Loucy (cell line): ENCODE measurements around the gene TMTC2.

Experiments used
- H2AFZ ChIP-seq: fragments of 200-600 bp; sonication (generic); 2 replicates; pipeline ENCODE4 v1.6.0; 2016; ENCODE audit warnings: antibody characterized with exemption, mild to moderate bottlenecking, low read length, moderate library complexity
- H3F3A ChIP-seq: fragments of 200-600 bp; 2 replicates; pipeline ENCODE4 v1.6.0; 2016; ENCODE audit warnings: antibody characterized with exemption, low read depth, mild to moderate bottlenecking
- H3K27me3 ChIP-seq: fragments of 200-600 bp; sonication (generic); 2 replicates; pipeline ENCODE4 v1.6.1; 2014; ENCODE audit warnings: low read length, mild to moderate bottlenecking; ENCODE audit not compliant: insufficient read depth, poor library complexity, severe bottlenecking
- H3K36me3 ChIP-seq: fragments of 200-600 bp; sonication (generic); 2 replicates; pipeline ENCODE4 v1.6.1; 2016; ENCODE audit warnings: low read length; ENCODE audit not compliant: insufficient read depth
- H3K4me1 ChIP-seq: fragments of 200-600 bp; sonication (generic); 2 replicates; pipeline ENCODE4 v1.5.1; 2014; ENCODE audit warnings: low read length, mild to moderate bottlenecking; ENCODE audit not compliant: insufficient read depth, poor library complexity, severe bottlenecking
- H3K4me2 ChIP-seq: fragments of 200-600 bp; sonication (generic); 2 replicates; pipeline ENCODE4 v1.6.0; 2014; ENCODE audit warnings: antibody characterized with exemption, low read length, low read depth, mild to moderate bottlenecking; ENCODE audit not compliant: poor library complexity, severe bottlenecking
- H3K4me3 ChIP-seq: fragments of 200-600 bp; sonication (generic); 2 replicates; pipeline ENCODE4 v1.5.1; 2014; ENCODE audit warnings: low read length, mild to moderate bottlenecking, mixed read lengths; ENCODE audit not compliant: poor library complexity, severe bottlenecking
- H3K79me2 ChIP-seq: fragments of 200-600 bp; sonication (generic); 2 replicates; pipeline ENCODE4 v1.6.1; 2014; ENCODE audit warnings: low read length; ENCODE audit not compliant: insufficient read depth
- H3K9ac ChIP-seq: fragments of 200-600 bp; sonication (generic); 2 replicates; pipeline ENCODE4 v1.6.0; 2014; ENCODE audit warnings: mild to moderate bottlenecking, low read depth, low read length, moderate library complexity; ENCODE audit not compliant: poor library complexity, severe bottlenecking
- H3K9me2 ChIP-seq: fragments of 200-600 bp; sonication (generic); replicated peaks from 2 replicates; pipeline ENCODE4 v1.6.1; 2016; ENCODE audit warnings: low read depth, low read length, mixed read lengths
- H3K9me3 ChIP-seq: fragments of 200-600 bp; sonication (generic); 2 replicates; pipeline ENCODE4 v1.6.1; 2014; ENCODE audit warnings: mild to moderate bottlenecking, antibody characterized with exemption, low read length, low read depth; ENCODE audit not compliant: insufficient read depth
- H4K20me1 ChIP-seq: fragments of 200-600 bp; sonication (generic); 2 replicates; pipeline ENCODE4 v1.6.0; 2014; ENCODE audit warnings: antibody characterized with exemption, low read length, mild to moderate bottlenecking; ENCODE audit not compliant: insufficient read depth, poor library complexity, severe bottlenecking
- CTCF ChIP-seq: fragments of 200-600 bp; sonication (generic); conservative IDR thresholded peaks from 2 replicates; pipeline ENCODE4 v1.5.1; 2014; ENCODE audit warnings: mild to moderate bottlenecking, antibody characterized with exemption, low read length
- EZH2phosphoT487 ChIP-seq: fragments of 200-600 bp; IDR thresholded peaks from 2 replicates; pipeline ENCODE4 v1.6.1; 2018; ENCODE audit warnings: antibody characterized with exemption, mild to moderate bottlenecking, moderate library complexity, borderline replicate concordance

Gene TMTC2

GRCh38 chr12:82725741-82726140 is 39.0 kb downstream of the TMTC2 start:
- no peaks in the 10 kb centered on the region for H3K36me3 ChIP-seq
- H3K9me2 ChIP-seq = no peaks in the 10 kb centered on the region
- H3F3A ChIP-seq = no peaks in the 10 kb centered on the region
- H3K4me1 ChIP-seq = no peaks in the 10 kb centered on the region
- H3K79me2 ChIP-seq = no peaks in the 10 kb centered on the region
- no peak overlapping the region for H3K9ac ChIP-seq
- TF ChIP-seq EZH2phosphoT487 (no peak), CTCF (no peak)
- H3K27me3 ChIP-seq = no peaks in the 10 kb centered on the region
- H4K20me1 ChIP-seq = no peaks in the 10 kb centered on the region
- no peaks in the 10 kb centered on the region for H3K9me3 ChIP-seq
- H3K4me3 ChIP-seq = no peak overlapping the region
- H3K4me2 ChIP-seq = no peak overlapping the region
- H2AFZ ChIP-seq = no peak overlapping the region

GRCh38 chr12:82727886-82728285 is 41.2 kb downstream of the TMTC2 start:
- H3F3A ChIP-seq = no peaks in the 10 kb centered on the region
- H3K4me2 ChIP-seq = no peak overlapping the region
- H3K27me3 ChIP-seq = no peaks in the 10 kb centered on the region
- H2AFZ ChIP-seq = no peak overlapping the region
- no peaks in the 10 kb centered on the region for H3K4me1 ChIP-seq
- no peaks in the 10 kb centered on the region for H3K9me2 ChIP-seq
- TF ChIP-seq EZH2phosphoT487 (no peak), CTCF (no peak)
- no peaks in the 10 kb centered on the region for H3K36me3 ChIP-seq
- H3K79me2 ChIP-seq = no peaks in the 10 kb centered on the region
- no peak overlapping the region for H3K9ac ChIP-seq
- H3K9me3 ChIP-seq = no peaks in the 10 kb centered on the region
- H3K4me3 ChIP-seq = no peak overlapping the region
- no peaks in the 10 kb centered on the region for H4K20me1 ChIP-seq

GRCh38 chr12:82728710-82729109 is 42.0 kb downstream of the TMTC2 start:
- Histone ChIP-seq H3K9me3 (no peaks in the 10 kb centered on the region), H3K9ac (no peak overlapping the region), H2AFZ (no peak overlapping the region), H3K4me1 (no peaks in the 10 kb centered on the region), H3K36me3 (no peaks in the 10 kb centered on the region), H3K4me2 (no peak overlapping the region), H3K27me3 (no peaks in the 10 kb centered on the region), H4K20me1 (no peaks in the 10 kb centered on the region), H3F3A (no peaks in the 10 kb centered on the region), H3K4me3 (no peak overlapping the region), H3K9me2 (no peaks in the 10 kb centered on the region), H3K79me2 (no peaks in the 10 kb centered on the region)
- TF ChIP-seq CTCF (no peak), EZH2phosphoT487 (no peak)
